ENCODE results near the gene SLC25A52.

The SLC25A52 gene

GRCh38 chr18:31772699-31773098 lies 12.0 kb upstream of the SLC25A52 start:
- TF ChIP-seq GATA2 (IDR thresholded peaks at IDR 0.05; ENCODE audit: low read depth, low read length): no peak

GRCh38 chr18:31750273-31750672 lies 10.4 kb downstream of the SLC25A52 start:
- TF ChIP-seq GATA3 (IDR thresholded peaks at IDR 0.05; ENCODE audit: low read depth, low read length) (no peak), GATA2 (IDR thresholded peaks at IDR 0.05; ENCODE audit: low read depth, low read length) (no peak)

- TF ChIP-seq GATA3 (IDR thresholded peaks at IDR 0.05; ENCODE audit: low read depth, low read length): no peak
- TF ChIP-seq GATA2 (IDR thresholded peaks at IDR 0.05; ENCODE audit: low read depth, low read length): no peak
These were observed 14.3 kb downstream of the SLC25A52 start for GRCh38 chr18:31746396-31746795.

- no peak for TF ChIP-seq GATA2 (IDR thresholded peaks at IDR 0.05; ENCODE audit: low read depth, low read length)
- no peak for TF ChIP-seq GATA3 (IDR thresholded peaks at IDR 0.05; ENCODE audit: low read depth, low read length)
These were observed 16.2 kb downstream of the SLC25A52 start for GRCh38 chr18:31744321-31745067.

- TF ChIP-seq GATA2 (IDR thresholded peaks at IDR 0.05; ENCODE audit: low read depth, low read length) (no peak), GATA3 (IDR thresholded peaks at IDR 0.05; ENCODE audit: low read depth, low read length) (no peak)
These were observed 19.5 kb downstream of the SLC25A52 start for GRCh38 chr18:31741097-31741735.

- no peak for TF ChIP-seq GATA3 (IDR thresholded peaks at IDR 0.05; ENCODE audit: low read depth, low read length)
- no peak for TF ChIP-seq GATA2 (IDR thresholded peaks at IDR 0.05; ENCODE audit: low read depth, low read length)
These were observed 20.5 kb downstream of the SLC25A52 start for GRCh38 chr18:31740180-31740579.

GRCh38 chr18:31739651-31740050 lies 21.0 kb downstream of the SLC25A52 start:
- TF ChIP-seq GATA3 (IDR thresholded peaks at IDR 0.05; ENCODE audit: low read depth, low read length): no peak
- TF ChIP-seq GATA2 (IDR thresholded peaks at IDR 0.05; ENCODE audit: low read depth, low read length): no peak

GRCh38 chr18:31738460-31739407 lies 21.9 kb downstream of the SLC25A52 start:
- TF ChIP-seq GATA2 (IDR thresholded peaks at IDR 0.05; ENCODE audit: low read depth, low read length): no peak
- no peak for TF ChIP-seq GATA3 (IDR thresholded peaks at IDR 0.05; ENCODE audit: low read depth, low read length)

- TF ChIP-seq GATA2 (IDR thresholded peaks at IDR 0.05; ENCODE audit: low read depth, low read length): no peak
- TF ChIP-seq GATA3 (IDR thresholded peaks at IDR 0.05; ENCODE audit: low read depth, low read length): no peak
These were observed 24.1 kb downstream of the SLC25A52 start for GRCh38 chr18:31736630-31737029.

- TF ChIP-seq GATA2 (IDR thresholded peaks at IDR 0.05; ENCODE audit: low read depth, low read length) (no peak), GATA3 (IDR thresholded peaks at IDR 0.05; ENCODE audit: low read depth, low read length) (no peak)
These were observed 29.1 kb downstream of the SLC25A52 start for GRCh38 chr18:31731628-31732027.

GRCh38 chr18:31723990-31724711 lies 36.5 kb downstream of the SLC25A52 start:
- TF ChIP-seq GATA2 (IDR thresholded peaks at IDR 0.05; ENCODE audit: low read depth, low read length): no peak
- no peak for TF ChIP-seq GATA3 (IDR thresholded peaks at IDR 0.05; ENCODE audit: low read depth, low read length)

GRCh38 chr18:31723639-31723989 lies 37.1 kb downstream of the SLC25A52 start:
- TF ChIP-seq GATA3 (IDR thresholded peaks at IDR 0.05; ENCODE audit: low read depth, low read length) (no peak), GATA2 (IDR thresholded peaks at IDR 0.05; ENCODE audit: low read depth, low read length) (no peak)

- no peak for TF ChIP-seq GATA2 (IDR thresholded peaks at IDR 0.05; ENCODE audit: low read depth, low read length)
- no peak for TF ChIP-seq GATA3 (IDR thresholded peaks at IDR 0.05; ENCODE audit: low read depth, low read length)
These were observed 38.2 kb downstream of the SLC25A52 start for GRCh38 chr18:31722369-31722957.

Data from SH-SY5Y (cell line).